ENCODE results near the gene TMEM245. TPM values are rescaled to one million over a fixed set of nuclear protein-coding genes. Genes with fewer than 3 reads are reported as not detected.
"Not testable (repeated sequence)": the region's sequence is repeated elsewhere in the genome, so short reads cannot be mapped to it uniquely, and the experiment has no call there.

Gene TMEM245
- total RNA-seq, 1 donor from 2014 or later = 36.9 TPM

- no peak for DNase-seq (ENCODE audit: extremely low read depth, low read depth, low spot score)
Observed at GRCh38 chr9:109072133-109072692, 47.5 kb downstream of the TMEM245 start.

GRCh38 chr9:109068764-109069163 is 51.0 kb downstream of the TMEM245 start:
- no peak for DNase-seq (ENCODE audit: extremely low read depth, low read depth, low spot score)

GRCh38 chr9:109064963-109065702 is 54.6 kb downstream of the TMEM245 start:
- no peak for DNase-seq (ENCODE audit: extremely low read depth, low read depth, low spot score)

GRCh38 chr9:109063760-109064159 is 56.0 kb downstream of the TMEM245 start:
- no peak for DNase-seq (ENCODE audit: extremely low read depth, low read depth, low spot score)

- DNase-seq (ENCODE audit: extremely low read depth, low read depth, low spot score) = no peak
Observed at GRCh38 chr9:109062543-109062942, 57.2 kb downstream of the TMEM245 start.

- DNase-seq (ENCODE audit: extremely low read depth, low read depth, low spot score) = no peak
Observed at GRCh38 chr9:109060191-109060590, 59.6 kb downstream of the TMEM245 start.

GRCh38 chr9:109053121-109053520 is 66.6 kb downstream of the TMEM245 start:
- not testable (repeated sequence) for DNase-seq (ENCODE audit: extremely low read depth, low read depth, low spot score)

GRCh38 chr9:109052416-109052815 is 67.3 kb downstream of the TMEM245 start:
- DNase-seq (ENCODE audit: extremely low read depth, low read depth, low spot score) = no peak

GRCh38 chr9:109051733-109052132 is 68.0 kb downstream of the TMEM245 start:
- no peak for DNase-seq (ENCODE audit: extremely low read depth, low read depth, low spot score)

- no peak for DNase-seq (ENCODE audit: extremely low read depth, low read depth, low spot score)
Observed at GRCh38 chr9:109050444-109050843, 69.3 kb downstream of the TMEM245 start.

- no peak for DNase-seq (ENCODE audit: extremely low read depth, low read depth, low spot score)
Observed at GRCh38 chr9:109048822-109049221, 70.9 kb downstream of the TMEM245 start.

- DNase-seq (ENCODE audit: extremely low read depth, low read depth, low spot score) = no peak
Observed at GRCh38 chr9:109047259-109047658, 72.5 kb downstream of the TMEM245 start.

- DNase-seq (ENCODE audit: extremely low read depth, low read depth, low spot score) = no peak
Observed at GRCh38 chr9:109046346-109046745, 73.4 kb downstream of the TMEM245 start.

GRCh38 chr9:109043578-109043977 is 76.2 kb downstream of the TMEM245 start:
- no peak for DNase-seq (ENCODE audit: extremely low read depth, low read depth, low spot score)

GRCh38 chr9:109040571-109040970 is 79.2 kb downstream of the TMEM245 start:
- no peak for DNase-seq (ENCODE audit: extremely low read depth, low read depth, low spot score)

GRCh38 chr9:109039539-109039938 is 80.2 kb downstream of the TMEM245 start:
- DNase-seq (ENCODE audit: extremely low read depth, low read depth, low spot score) = no peak

- DNase-seq (ENCODE audit: extremely low read depth, low read depth, low spot score) = no peak
Observed at GRCh38 chr9:109037946-109038715, 81.6 kb downstream of the TMEM245 start.

- DNase-seq (ENCODE audit: extremely low read depth, low read depth, low spot score) = no peak
Observed at GRCh38 chr9:109036744-109037680, 82.7 kb downstream of the TMEM245 start.

GRCh38 chr9:109035684-109036423 is 83.9 kb downstream of the TMEM245 start:
- DNase-seq (ENCODE audit: extremely low read depth, low read depth, low spot score) = peak; percentile 70
